ENCODE results near the gene ZNF705A.
A peak's percentile ranks its signal among the peaks of the same experiment; 100 is the strongest.
"Not testable (repeated sequence)": the region's sequence is repeated elsewhere in the genome, so short reads cannot be mapped to it uniquely, and the experiment has no call there.

Gene ZNF705A

DNA sequence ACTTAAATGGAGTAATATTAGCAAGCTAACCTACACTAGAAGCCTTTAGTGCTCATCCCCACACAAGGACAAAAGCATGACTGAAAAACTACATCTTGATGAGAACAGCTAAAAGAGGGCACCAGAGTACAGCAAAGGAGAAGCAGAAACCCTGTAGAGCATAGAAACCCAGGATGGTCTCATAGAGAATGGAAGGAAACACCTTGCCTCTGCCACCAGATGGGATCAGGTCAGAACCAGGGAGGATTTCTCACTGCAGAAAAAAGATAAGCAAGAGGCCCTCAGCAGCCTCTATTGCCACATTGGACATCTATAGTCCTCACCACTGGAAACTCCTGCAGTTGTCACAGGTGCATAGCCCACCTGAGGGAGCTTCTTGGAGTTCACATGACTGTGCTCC is 13.6 kb upstream of the ZNF705A start:
- H3K4me3 ChIP-seq (ENCODE audit: control insufficient read depth, low read depth, low read length), result no peak overlapping the region
- no peak for DNase-seq (ENCODE audit: low read depth)
- TF ChIP-seq, protein P1, sequence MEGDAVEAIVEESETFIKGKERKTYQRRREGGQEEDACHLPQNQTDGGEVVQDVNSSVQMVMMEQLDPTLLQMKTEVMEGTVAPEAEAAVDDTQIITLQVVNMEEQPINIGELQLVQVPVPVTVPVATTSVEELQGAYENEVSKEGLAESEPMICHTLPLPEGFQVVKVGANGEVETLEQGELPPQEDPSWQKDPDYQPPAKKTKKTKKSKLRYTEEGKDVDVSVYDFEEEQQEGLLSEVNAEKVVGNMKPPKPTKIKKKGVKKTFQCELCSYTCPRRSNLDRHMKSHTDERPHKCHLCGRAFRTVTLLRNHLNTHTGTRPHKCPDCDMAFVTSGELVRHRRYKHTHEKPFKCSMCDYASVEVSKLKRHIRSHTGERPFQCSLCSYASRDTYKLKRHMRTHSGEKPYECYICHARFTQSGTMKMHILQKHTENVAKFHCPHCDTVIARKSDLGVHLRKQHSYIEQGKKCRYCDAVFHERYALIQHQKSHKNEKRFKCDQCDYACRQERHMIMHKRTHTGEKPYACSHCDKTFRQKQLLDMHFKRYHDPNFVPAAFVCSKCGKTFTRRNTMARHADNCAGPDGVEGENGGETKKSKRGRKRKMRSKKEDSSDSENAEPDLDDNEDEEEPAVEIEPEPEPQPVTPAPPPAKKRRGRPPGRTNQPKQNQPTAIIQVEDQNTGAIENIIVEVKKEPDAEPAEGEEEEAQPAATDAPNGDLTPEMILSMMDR (IDR thresholded peaks at IDR 0.05; ENCODE audit: control insufficient read depth, insufficient read depth, low read depth, low read length, missing control alignments), result no peak

- TF ChIP-seq, protein P1 (IDR thresholded peaks at IDR 0.05; ENCODE audit: control insufficient read depth, insufficient read depth, low read depth, low read length, missing control alignments), result no peak
- peak overlapping the region; percentile 22 for H3K4me3 ChIP-seq (ENCODE audit: control insufficient read depth, low read depth, low read length)
- peak; percentile 86 for DNase-seq (ENCODE audit: low read depth)
Measured at GRCh38 chr12:8145754-8146441, 10.9 kb upstream of the ZNF705A start.

GRCh38 chr12:8146442-8146771 is 10.4 kb upstream of the ZNF705A start:
- peak overlapping the region; percentile 22 for H3K4me3 ChIP-seq (ENCODE audit: control insufficient read depth, low read depth, low read length)
- TF ChIP-seq, protein P1 (IDR thresholded peaks at IDR 0.05; ENCODE audit: control insufficient read depth, insufficient read depth, low read depth, low read length, missing control alignments), result no peak
- no peak for DNase-seq (ENCODE audit: low read depth)

- no peak for DNase-seq (ENCODE audit: low read depth)
- H3K4me3 ChIP-seq (ENCODE audit: control insufficient read depth, low read depth, low read length), result no peak overlapping the region
- TF ChIP-seq, protein P1 (IDR thresholded peaks at IDR 0.05; ENCODE audit: control insufficient read depth, insufficient read depth, low read depth, low read length, missing control alignments), result no peak
Measured at GRCh38 chr12:8154526-8154925, 2.3 kb upstream of the ZNF705A start.

GRCh38 chr12:8156416-8156815 is 399 bp upstream of the ZNF705A start:
- H3K4me3 ChIP-seq (ENCODE audit: control insufficient read depth, low read depth, low read length), result no peak overlapping the region
- DNase-seq (ENCODE audit: low read depth), result no peak
- TF ChIP-seq, protein P1 (IDR thresholded peaks at IDR 0.05; ENCODE audit: control insufficient read depth, insufficient read depth, low read depth, low read length, missing control alignments), result no peak

DNA sequence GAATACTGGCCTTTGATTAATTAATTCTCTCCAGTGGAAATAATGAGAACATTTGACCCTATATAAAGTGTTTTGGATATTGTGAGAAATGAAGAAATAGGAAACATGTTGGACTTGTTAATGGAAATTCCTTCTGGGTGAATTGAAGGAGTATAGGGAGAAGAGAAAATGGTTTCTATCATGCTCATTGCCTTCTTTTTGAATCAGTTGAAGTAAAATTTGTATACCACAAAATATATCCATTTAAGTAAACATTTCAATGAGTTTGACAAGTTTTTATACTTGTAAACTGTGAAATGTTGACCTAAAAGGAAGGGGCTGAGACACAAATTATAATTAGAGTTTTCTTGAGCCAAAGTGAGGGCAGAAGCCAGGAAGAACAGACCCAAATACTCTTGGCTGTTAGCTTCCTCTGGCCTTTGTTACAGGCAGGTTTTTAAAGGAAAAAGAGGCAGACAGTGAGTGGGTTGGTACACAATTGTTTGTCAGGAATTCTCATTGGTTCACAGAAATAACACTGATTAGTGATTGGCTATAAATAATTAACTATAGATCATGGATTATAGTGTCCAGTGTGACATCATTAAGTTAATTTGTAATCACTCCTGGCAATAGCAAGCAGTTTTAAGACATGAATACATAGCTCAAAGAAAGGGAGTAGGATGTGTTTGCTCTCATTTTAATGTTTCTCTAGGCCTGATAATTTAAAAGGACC is 826 bp downstream of the ZNF705A start:
- TF ChIP-seq, protein P1 (IDR thresholded peaks at IDR 0.05; ENCODE audit: control insufficient read depth, insufficient read depth, low read depth, low read length, missing control alignments), result no peak
- no peak for DNase-seq (ENCODE audit: low read depth)
- no peak overlapping the region for H3K4me3 ChIP-seq (ENCODE audit: control insufficient read depth, low read depth, low read length)

GRCh38 chr12:8172911-8173310 is 16.1 kb downstream of the ZNF705A start:
- H3K4me3 ChIP-seq (ENCODE audit: control insufficient read depth, low read depth, low read length); DNase-seq (ENCODE audit: low read depth): not testable (repeated sequence)
